Liver (tissue), 9 donors: ENCODE measurements around the gene CARD11. TPM values are rescaled to one million over a fixed set of nuclear protein-coding genes. Genes with fewer than 3 reads are reported as not detected.

Experiments used
- DNase-seq: peaks from one replicate; pipeline ENCODE4 v3.0.0-alpha.2; 2017; ENCODE audit warnings: low spot score
- H3K27ac ChIP-seq, 2 donors: one replicate each; pipeline ENCODE4 v1.7.0; 2013; ENCODE audit warnings: inconsistent platforms in 2 of 2, low read length in 2 of 2, control low read depth in 1 of 2, low read depth in 1 of 2, mild to moderate bottlenecking in 1 of 2
- H3K27me3 ChIP-seq, 4 donors: one replicate each; pipeline versions ENCODE4 v1.6.1 to v1.7.0; 2013; ENCODE audit warnings: low read length in 3 of 4, inconsistent platforms in 1 of 4, mild to moderate bottlenecking in 1 of 4, moderate library complexity in 1 of 4; ENCODE audit not compliant: control insufficient read depth in 4 of 4, insufficient read depth in 4 of 4
- H3K36me3 ChIP-seq, 4 donors: one replicate each; pipeline versions ENCODE4 v1.6.1 to v1.7.0; 2013; ENCODE audit warnings: low read length in 3 of 4, mild to moderate bottlenecking in 3 of 4, low read depth in 1 of 4, moderate library complexity in 1 of 4; ENCODE audit not compliant: control insufficient read depth in 4 of 4, insufficient read depth in 3 of 4
- H3K4me1 ChIP-seq, 4 donors: one replicate each; pipeline versions ENCODE4 v1.6.1 to v1.7.0; 2013; ENCODE audit warnings: low read length in 3 of 4, mild to moderate bottlenecking in 3 of 4, moderate library complexity in 1 of 4; ENCODE audit not compliant: control insufficient read depth in 4 of 4, insufficient read depth in 4 of 4
- H3K4me3 ChIP-seq, 3 donors: one replicate each; pipeline versions ENCODE4 v1.6.1 to v1.7.0; 2013; ENCODE audit warnings: low read length in 3 of 3, control low read depth in 1 of 3, low read depth in 1 of 3, mild to moderate bottlenecking in 1 of 3
- H3K9ac ChIP-seq, 2 donors: one replicate each; pipeline ENCODE4 v1.7.0; 2013; ENCODE audit warnings: low read length in 2 of 2, mild to moderate bottlenecking in 2 of 2, moderate library complexity in 2 of 2, control low read depth in 1 of 2, low read depth in 1 of 2
- H3K9me3 ChIP-seq, 4 donors: one replicate each; pipeline versions ENCODE4 v1.6.1 to v1.7.0; 2013; ENCODE audit warnings: low read length in 3 of 4; ENCODE audit not compliant: control insufficient read depth in 4 of 4
- ATF3 ChIP-seq: IDR thresholded peaks from 2 replicates; pipeline ENCODE4 v1.6.1; 2016; ENCODE audit warnings: antibody characterized with exemption
- CTCF ChIP-seq: fragments of 150-350 bp; IDR thresholded peaks from 2 replicates; pipeline ENCODE4 v1.5.1; 2017; ENCODE audit warnings: improper control_type of control experiment, low read depth, low read length; ENCODE audit not compliant: missing input control
- EGR1 ChIP-seq, 2 donors: IDR thresholded peaks; 2 replicates each; pipeline ENCODE4 v1.6.1; 2016 to 2018; ENCODE audit warnings: antibody characterized with exemption in 2 of 2, low read depth in 2 of 2
- FOXA1 ChIP-seq: IDR thresholded peaks from 2 replicates; pipeline ENCODE4 v1.6.1; 2016; ENCODE audit warnings: antibody characterized with exemption
- FOXA2 ChIP-seq: IDR thresholded peaks from 2 replicates; pipeline ENCODE4 v1.6.1; 2016; ENCODE audit warnings: antibody characterized with exemption
- GABPA ChIP-seq, 2 donors: IDR thresholded peaks in 1 of 2; conservative IDR thresholded peaks in 1 of 2; 2 replicates each; pipeline ENCODE4 v1.6.1; 2016; ENCODE audit warnings: antibody characterized with exemption in 2 of 2, mild to moderate bottlenecking in 1 of 2, moderate library complexity in 1 of 2
- HNF4A ChIP-seq, 2 donors: conservative IDR thresholded peaks; 2 replicates each; pipeline ENCODE4 v1.6.1; 2016; ENCODE audit warnings: antibody characterized with exemption in 2 of 2, mild to moderate bottlenecking in 2 of 2
- HNF4G ChIP-seq: IDR thresholded peaks from 2 replicates; pipeline ENCODE4 v1.6.1; 2016; ENCODE audit warnings: antibody characterized with exemption
- JUND ChIP-seq, 2 donors: IDR thresholded peaks; 2 replicates each; pipeline ENCODE4 v1.6.1; 2016; ENCODE audit warnings: antibody characterized with exemption in 2 of 2
- MAX ChIP-seq: IDR thresholded peaks from 2 replicates; pipeline ENCODE4 v1.6.1; 2016; ENCODE audit warnings: antibody characterized with exemption
- NR2F2 ChIP-seq: IDR thresholded peaks from 2 replicates; pipeline ENCODE4 v1.6.1; 2016; ENCODE audit warnings: antibody characterized with exemption
- RAD21 ChIP-seq, 2 donors: IDR thresholded peaks; 2 replicates each; pipeline ENCODE4 v1.6.1; 2016; ENCODE audit warnings: antibody characterized with exemption in 2 of 2, mild to moderate bottlenecking in 2 of 2
- REST ChIP-seq: IDR thresholded peaks from 2 replicates; pipeline ENCODE4 v1.6.1; 2016; ENCODE audit warnings: antibody characterized with exemption, mild to moderate bottlenecking
- RXRA ChIP-seq, 2 donors: IDR thresholded peaks; 2 replicates each; pipeline ENCODE4 v1.6.1; 2017 to 2018; ENCODE audit warnings: antibody characterized with exemption in 2 of 2, mild to moderate bottlenecking in 1 of 2
- TAF1 ChIP-seq: conservative IDR thresholded peaks from 2 replicates; pipeline ENCODE4 v1.6.1; 2016; ENCODE audit warnings: antibody characterized with exemption, mild to moderate bottlenecking
- ZBTB33 ChIP-seq: IDR thresholded peaks from 2 replicates; pipeline ENCODE4 v1.6.1; 2016; ENCODE audit warnings: antibody characterized with exemption
- WGBS: extraction: QIAGEN DNeasy Blood & Tissue Kit; methylation state at CpG from one replicate; pipeline ENCODE4 v1.1.7; 2013; 5-methylcytosine and 5-hydroxymethylcytosine counted together
- polyA plus RNA-seq, 2 donors: library from polyadenylated mRNA; stranded (reverse) in 1 of 2; unstranded in 1 of 2; fragments of 200-250 nt in 1 of 2; fragments of >200 nt in 1 of 2; fragmentation: Nextera tagmentation in 1 of 2; extraction: Ambion mirVana in 1 of 2; gene quantifications; one replicate each; pipeline versions ENCODE4 v1.2.1 to v1.2.3, GENCODE V29; 2013 to 2015
- total RNA-seq, 2 donors: library from RNA; depleted of rRNA; stranded (reverse); fragments of >200 nt; gene quantifications; one replicate each; pipeline ENCODE4 v1.2.3, GENCODE V29; 2014
- donor health status: healthy.
- donor health status: healthy.
- donor health status: healthy.
- donor health status: healthy.
- donor health status: healthy.

The CARD11 gene
- total and polyA plus RNA-seq, 4 donors = 0.42 to 1.3 (median 0.83) TPM

- TF ChIP-seq ZBTB33 = no peak
- no peak for TF ChIP-seq REST
- no peak for TF ChIP-seq GABPA (IDR thresholded peaks at IDR 0.05 in 1 of 2, conservative IDR thresholded peaks at IDR 0.05 in 1 of 2)
- TF ChIP-seq EGR1 (IDR thresholded peaks at IDR 0.05; ENCODE audit: low read depth in 2 of 2) = no peak
- no peak for TF ChIP-seq RAD21 (IDR thresholded peaks at IDR 0.05)
- TF ChIP-seq TAF1 = no peak
- TF ChIP-seq ATF3 = no peak
- TF ChIP-seq HNF4G = no peak
- TF ChIP-seq CTCF = no peak
- TF ChIP-seq FOXA2 = no peak
- TF ChIP-seq FOXA1 = no peak
- TF ChIP-seq MAX = no peak
- no peak for TF ChIP-seq RXRA (IDR thresholded peaks at IDR 0.05)
- TF ChIP-seq JUND (IDR thresholded peaks at IDR 0.05) = no peak
- no peak for TF ChIP-seq NR2F2
- TF ChIP-seq HNF4A (conservative IDR thresholded peaks at IDR 0.05) = no peak
- WGBS = 82% methylated on average over 15 of the region's 15 CpGs
- H3K27ac ChIP-seq = no peak overlapping the region
- peaks cover 0 to 3% (median 0%) of the 10 kb centered on the region in 4 donors for H3K4me1 ChIP-seq
- no peaks in the 10 kb centered on the region for H3K9me3 ChIP-seq
- H3K36me3 ChIP-seq = no peaks in the 10 kb centered on the region
- peaks cover 0 to 4% (median 0%) of the 10 kb centered on the region in 4 donors for H3K27me3 ChIP-seq
- no peak for DNase-seq
- H3K9ac ChIP-seq = no peak overlapping the region
- no peak overlapping the region for H3K4me3 ChIP-seq
Measured at GRCh38 chr7:2922866-2923265, 120.8 kb downstream of the CARD11 start.

- 58% methylated on average over 19 of the region's 19 CpGs for WGBS
- no peak overlapping the region for H3K9ac ChIP-seq
- H3K27ac ChIP-seq = no peak overlapping the region
- TF ChIP-seq FOXA2 (no peak), ZBTB33 (no peak), EGR1 (IDR thresholded peaks at IDR 0.05; ENCODE audit: low read depth in 2 of 2) (no peak), HNF4G (no peak)
- peaks cover 0 to 4% (median 0%) of the 10 kb centered on the region in 4 donors for H3K27me3 ChIP-seq
- no peaks in the 10 kb centered on the region for H3K4me1 ChIP-seq
- DNase-seq = no peak
- H3K4me3 ChIP-seq = no peak overlapping the region
- no peaks in the 10 kb centered on the region for H3K36me3 ChIP-seq
- H3K9me3 ChIP-seq = no peaks in the 10 kb centered on the region
Measured at GRCh38 chr7:2922348-2922691, 121.3 kb downstream of the CARD11 start.
